Endothelial cell of umbilical vein (primary cell): Measurements from ENCODE around the gene HSPB1.
"Not testable (repeated sequence)": the region's sequence is repeated elsewhere in the genome, so short reads cannot be mapped to it uniquely, and the experiment has no call there.

Source experiments
- EZH2 ChIP-seq: IDR thresholded peaks from 2 replicates; pipeline ENCODE4 v1.6.1; 2012; ENCODE audit warnings: borderline replicate concordance, low read depth, mild to moderate bottlenecking, moderate library complexity, low read length, inconsistent platforms; ENCODE audit not compliant: severe bottlenecking
- FOS ChIP-seq: IDR thresholded peaks from 2 replicates; pipeline ENCODE4 v1.6.1; 2011; ENCODE audit warnings: mild to moderate bottlenecking, low read length, moderate library complexity, borderline replicate concordance; ENCODE audit not compliant: insufficient read depth
- POLR2A ChIP-seq: IDR thresholded peaks from 2 replicates; pipeline ENCODE4 v1.6.1; 2012; ENCODE audit warnings: low read depth, mild to moderate bottlenecking, control low read depth, low read length
- POLR2AphosphoS5 ChIP-seq: IDR thresholded peaks from 2 replicates; pipeline ENCODE4 v1.6.1; 2012; ENCODE audit warnings: low read depth, mild to moderate bottlenecking, control low read depth, low read length, moderate library complexity; ENCODE audit not compliant: insufficient read depth
- TF ChIP-seq, protein P1 (sequence below), 2 donors: IDR thresholded peaks; 1 replicate in 1 of 2; 2 replicates in 1 of 2; pipeline ENCODE4 v1.5.1; 2011; ENCODE audit warnings: low read length in 2 of 2, mild to moderate bottlenecking in 2 of 2, moderate library complexity in 2 of 2, control low read depth in 1 of 2, inconsistent platforms in 1 of 2, low read depth in 1 of 2; ENCODE audit not compliant: insufficient read depth in 1 of 2; ENCODE audit errors: extremely low read depth in 1 of 2

- TF ChIP-seq POLR2AphosphoS5, POLR2A, EZH2, FOS: not testable (repeated sequence)
- TF ChIP-seq, protein P1, sequence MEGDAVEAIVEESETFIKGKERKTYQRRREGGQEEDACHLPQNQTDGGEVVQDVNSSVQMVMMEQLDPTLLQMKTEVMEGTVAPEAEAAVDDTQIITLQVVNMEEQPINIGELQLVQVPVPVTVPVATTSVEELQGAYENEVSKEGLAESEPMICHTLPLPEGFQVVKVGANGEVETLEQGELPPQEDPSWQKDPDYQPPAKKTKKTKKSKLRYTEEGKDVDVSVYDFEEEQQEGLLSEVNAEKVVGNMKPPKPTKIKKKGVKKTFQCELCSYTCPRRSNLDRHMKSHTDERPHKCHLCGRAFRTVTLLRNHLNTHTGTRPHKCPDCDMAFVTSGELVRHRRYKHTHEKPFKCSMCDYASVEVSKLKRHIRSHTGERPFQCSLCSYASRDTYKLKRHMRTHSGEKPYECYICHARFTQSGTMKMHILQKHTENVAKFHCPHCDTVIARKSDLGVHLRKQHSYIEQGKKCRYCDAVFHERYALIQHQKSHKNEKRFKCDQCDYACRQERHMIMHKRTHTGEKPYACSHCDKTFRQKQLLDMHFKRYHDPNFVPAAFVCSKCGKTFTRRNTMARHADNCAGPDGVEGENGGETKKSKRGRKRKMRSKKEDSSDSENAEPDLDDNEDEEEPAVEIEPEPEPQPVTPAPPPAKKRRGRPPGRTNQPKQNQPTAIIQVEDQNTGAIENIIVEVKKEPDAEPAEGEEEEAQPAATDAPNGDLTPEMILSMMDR (IDR thresholded peaks at IDR 0.05; ENCODE audit: extremely low read depth in 1 of 2, insufficient read depth in 1 of 2, low read depth in 1 of 2, low read length in 2 of 2), result not testable (repeated sequence)
These were observed 11.6 kb upstream of the HSPB1 start for GRCh38 chr7:76290847-76291350.
